Heart left ventricle (tissue), 16 donors: ENCODE results near the gene DLGAP1. TPM values are rescaled to one million over a fixed set of nuclear protein-coding genes. Genes with fewer than 3 reads are reported as not detected.

ENCODE experiments used
- ATAC-seq, 4 donors: fragments of 200-7000 bp; cut with Tn5 transposase; one replicate each; pipeline ENCODE4 v1.9.1; 2020 to 2022; ENCODE audit warnings: moderate library complexity in 4 of 4, mild to moderate bottlenecking in 3 of 4, moderate number of reproducible peaks in 1 of 4
- DNase-seq, 5 donors: peaks; one replicate each; pipeline ENCODE4 v3.0.0-alpha.2; 2020
- H3K27ac ChIP-seq, 12 donors: fragments of 200-600 bp; sonication (generic) in 4 of 12; one replicate each; pipeline versions ENCODE4 v1.5.0 to v1.8.0; 2016 to 2022; ENCODE audit warnings: mild to moderate bottlenecking in 2 of 12
- H3K27me3 ChIP-seq, 9 donors: fragments of 200-600 bp; sonication (generic) in 2 of 9; one replicate each; pipeline versions ENCODE4 v1.5.1 to v1.8.0; 2016 to 2022; ENCODE audit warnings: mild to moderate bottlenecking in 3 of 9
- H3K36me3 ChIP-seq, 9 donors: fragments of 200-600 bp; sonication (generic) in 2 of 9; one replicate each; pipeline versions ENCODE4 v1.5.0 to v1.8.0; 2018 to 2022; ENCODE audit warnings: mild to moderate bottlenecking in 2 of 9
- H3K4me1 ChIP-seq, 12 donors: fragments of 200-600 bp; sonication (generic) in 4 of 12; one replicate each; pipeline versions ENCODE4 v1.5.0 to v1.8.0; 2016 to 2022; ENCODE audit warnings: mild to moderate bottlenecking in 3 of 12
- H3K4me3 ChIP-seq, 12 donors: fragments of 200-600 bp; sonication (generic) in 4 of 12; one replicate each; pipeline versions ENCODE4 v1.5.0 to v1.8.0; 2017 to 2022; ENCODE audit warnings: mild to moderate bottlenecking in 9 of 12, moderate library complexity in 4 of 12
- H3K9me3 ChIP-seq, 12 donors: fragments of 200-600 bp; sonication (generic) in 4 of 12; one replicate each; pipeline versions ENCODE4 v1.5.0 to v1.8.0; 2016 to 2022; ENCODE audit warnings: mild to moderate bottlenecking in 1 of 12
- POLR2A ChIP-seq, 2 donors: fragments of 450-650 bp; IDR thresholded peaks; one replicate each; pipeline ENCODE4 v1.6.1; 2017; ENCODE audit warnings: antibody characterized with exemption in 2 of 2, mild to moderate bottlenecking in 2 of 2, moderate library complexity in 2 of 2
- WGBS, 4 donors: extraction: QIAGEN DNeasy Blood & Tissue Kit in 2 of 4; methylation state at CpG; one replicate each; pipeline versions ENCODE4 v1.1.5 to v1.1.7; 2013 to 2018; 5-methylcytosine and 5-hydroxymethylcytosine counted together
- intact Hi-C, 10 donors: fragments of 100-400 bp; cut with DNase I; formaldehyde crosslinking; loops; one replicate each; pipeline versions ENCODE4 v1.11.1 to v1.14.2; 2022
- polyA plus RNA-seq, 2 donors: library from polyadenylated mRNA; stranded (reverse); fragments of 200-250 nt; gene quantifications; one replicate each; pipeline ENCODE4 v1.2.3, GENCODE V29; 2013
- total RNA-seq, 9 donors: library from RNA; depleted of rRNA in 2 of 9; stranded (reverse); fragments of >200 nt in 2 of 9; fragmentation: NEBNext Ultra II Directional in 3 of 9; extraction: Animal tissue kit (Norgen Biotek cat#: 25700) in 3 of 9; gene quantifications; one replicate each; pipeline versions ENCODE4 v1.1.0 to v1.2.4, GENCODE V29; 2016 to 2023
- TF ChIP-seq, protein P1 (sequence below), 12 donors: fragments of 200-600 bp; sonication (generic) in 4 of 12; IDR thresholded peaks; one replicate each; pipeline versions ENCODE4 v1.5.0 to v1.8.0; 2018 to 2022; ENCODE audit warnings: antibody characterized with exemption in 12 of 12, mild to moderate bottlenecking in 5 of 12
- donor health status: ischemic (EF 13 %, LVEDD 7.1; RV severe dilation, severe dysfunction).
- donor health status: healthy with polysubstance abuse.
- donor health status: DM: no; HTN: yes; CAD: no.
- donor health status: DM: no; HTN: no; CAD: no.
- donor health status: ischemic (EF 25% LVEDD 6.9; RV normal size, moderate dysfunction).
- donor health status: ischemic (EF 25% LVEDD 5.7; RV mildly dilated, moderate dysfunction).
- donor health status: healthy.
- donor health status: DM: yes; HTN: yes; CAD: no.
- donor health status: ischemic (EF 35%, LVEDD 5.7; RV mildly dilated, moderate dysfunction).
- donor health status: nonischemic (EF 11% LVEDD 7.7; RV severe dilation, severe dysfunction).
- donor health status: DM: yes; HTN: yes; CAD: no.
- donor health status: PGD.
- donor health status: ischemic (EF 29% LVEDD 5.4; RV normal size, mild dysfunction).
- donor health status: nonischemic (EF 23%, LVEDD 6.1; RV moderate dilation, normal function).

DLGAP1 gene
- total and polyA plus RNA-seq, 11 donors = 0.10 to 5.5 (median 0.40) TPM; not detected in 1

- H3K9me3 ChIP-seq = peaks cover 0 to 5% (median 0%) of the 10 kb centered on the region in 12 donors
- H3K27ac ChIP-seq = no peak overlapping the region
- H3K36me3 ChIP-seq = no peaks in the 10 kb centered on the region
- no peak overlapping the region for H3K4me3 ChIP-seq
- ATAC-seq = no peak
- H3K27me3 ChIP-seq = no peaks in the 10 kb centered on the region
- H3K4me1 ChIP-seq = peaks cover 0 to 6% (median 0%) of the 10 kb centered on the region in 12 donors
- intact Hi-C loops = no loop called here
- TF ChIP-seq, protein P1, sequence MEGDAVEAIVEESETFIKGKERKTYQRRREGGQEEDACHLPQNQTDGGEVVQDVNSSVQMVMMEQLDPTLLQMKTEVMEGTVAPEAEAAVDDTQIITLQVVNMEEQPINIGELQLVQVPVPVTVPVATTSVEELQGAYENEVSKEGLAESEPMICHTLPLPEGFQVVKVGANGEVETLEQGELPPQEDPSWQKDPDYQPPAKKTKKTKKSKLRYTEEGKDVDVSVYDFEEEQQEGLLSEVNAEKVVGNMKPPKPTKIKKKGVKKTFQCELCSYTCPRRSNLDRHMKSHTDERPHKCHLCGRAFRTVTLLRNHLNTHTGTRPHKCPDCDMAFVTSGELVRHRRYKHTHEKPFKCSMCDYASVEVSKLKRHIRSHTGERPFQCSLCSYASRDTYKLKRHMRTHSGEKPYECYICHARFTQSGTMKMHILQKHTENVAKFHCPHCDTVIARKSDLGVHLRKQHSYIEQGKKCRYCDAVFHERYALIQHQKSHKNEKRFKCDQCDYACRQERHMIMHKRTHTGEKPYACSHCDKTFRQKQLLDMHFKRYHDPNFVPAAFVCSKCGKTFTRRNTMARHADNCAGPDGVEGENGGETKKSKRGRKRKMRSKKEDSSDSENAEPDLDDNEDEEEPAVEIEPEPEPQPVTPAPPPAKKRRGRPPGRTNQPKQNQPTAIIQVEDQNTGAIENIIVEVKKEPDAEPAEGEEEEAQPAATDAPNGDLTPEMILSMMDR (IDR thresholded peaks at IDR 0.05) = no peak
- TF ChIP-seq POLR2A (IDR thresholded peaks at IDR 0.05) = no peak
- DNase-seq = no peak
- WGBS, 4 donors = 93 to 100% (median 94%) methylated on average over 3 of the region's 3 CpGs
These were observed 773.0 kb downstream of the DLGAP1 start for GRCh38 chr18:3682061-3682460.

GRCh38 chr18:3679241-3679640, 775.9 kb downstream of the DLGAP1 start:
- ATAC-seq = no peak
- intact Hi-C loops = no loop called here

GRCh38 chr18:3675994-3676393, 779.1 kb downstream of the DLGAP1 start:
- intact Hi-C loops = no loop called here
- ATAC-seq = no peak

More at GRCh38 chr18:3679241-3679640, 775.9 kb downstream of the DLGAP1 start:
- H3K27me3 ChIP-seq = no peaks in the 10 kb centered on the region
- no peaks in the 10 kb centered on the region for H3K9me3 ChIP-seq
- no peaks in the 10 kb centered on the region for H3K36me3 ChIP-seq
- no peak overlapping the region for H3K27ac ChIP-seq
- no peak for DNase-seq
- TF ChIP-seq, protein P1 (IDR thresholded peaks at IDR 0.05) = no peak
- no peak for TF ChIP-seq POLR2A (IDR thresholded peaks at IDR 0.05)
- 92 to 97% (median 96%) methylated on average over 5 of the region's 5 CpGs for WGBS, 4 donors
- no peak overlapping the region for H3K4me3 ChIP-seq
- H3K4me1 ChIP-seq = peaks cover 0 to 6% (median 0%) of the 10 kb centered on the region in 12 donors

GRCh38 chr18:3675446-3675845, 779.7 kb downstream of the DLGAP1 start:
- no peaks in the 10 kb centered on the region for H3K36me3 ChIP-seq
- H3K27ac ChIP-seq = no peak overlapping the region
- no peak for TF ChIP-seq POLR2A (IDR thresholded peaks at IDR 0.05)
- TF ChIP-seq, protein P1 (IDR thresholded peaks at IDR 0.05) = no peak
- no peak for ATAC-seq
- 85 to 96% (median 94%) methylated on average over 3 of the region's 3 CpGs for WGBS, 4 donors
- no peak overlapping the region for H3K4me3 ChIP-seq
- peaks cover 0 to 6% (median 0%) of the 10 kb centered on the region in 12 donors for H3K4me1 ChIP-seq
- no peak for DNase-seq
- no peaks in the 10 kb centered on the region for H3K9me3 ChIP-seq
- no peaks in the 10 kb centered on the region for H3K27me3 ChIP-seq
- intact Hi-C loops = no loop called here

More at GRCh38 chr18:3675994-3676393, 779.1 kb downstream of the DLGAP1 start:
- Histone ChIP-seq H3K9me3 (no peaks in the 10 kb centered on the region), H3K27me3 (no peaks in the 10 kb centered on the region), H3K27ac (no peak overlapping the region), H3K4me1 (peaks cover 0 to 6% (median 0%) of the 10 kb centered on the region in 12 donors), H3K4me3 (no peak overlapping the region), H3K36me3 (no peaks in the 10 kb centered on the region)
- WGBS, 4 donors = 95 to 99% (median 96%) methylated on average over 8 of the region's 8 CpGs
- TF ChIP-seq, protein P1 (IDR thresholded peaks at IDR 0.05) = no peak
- TF ChIP-seq POLR2A (IDR thresholded peaks at IDR 0.05) = no peak
- no peak for DNase-seq
